Vagina (tissue), 2 donors: ENCODE measurements around the gene CSNK2A1.

Experiments
- POLR2A ChIP-seq, 2 donors: fragments of 450-650 bp; IDR thresholded peaks; one replicate each; pipeline ENCODE4 v1.6.1; 2017; ENCODE audit warnings: antibody characterized with exemption in 2 of 2, mild to moderate bottlenecking in 2 of 2, moderate library complexity in 2 of 2
- TF ChIP-seq, protein P1 (sequence below), 3 experiments: fragments of 450-650 bp in 2 of 3; fragments of 200-600 bp in 1 of 3; sonication (generic) in 1 of 3; IDR thresholded peaks; one replicate each; pipeline ENCODE4 v1.5.1; 2017 to 2019; ENCODE audit warnings: antibody characterized with exemption in 3 of 3, mild to moderate bottlenecking in 2 of 3, moderate library complexity in 2 of 3

DNA sequence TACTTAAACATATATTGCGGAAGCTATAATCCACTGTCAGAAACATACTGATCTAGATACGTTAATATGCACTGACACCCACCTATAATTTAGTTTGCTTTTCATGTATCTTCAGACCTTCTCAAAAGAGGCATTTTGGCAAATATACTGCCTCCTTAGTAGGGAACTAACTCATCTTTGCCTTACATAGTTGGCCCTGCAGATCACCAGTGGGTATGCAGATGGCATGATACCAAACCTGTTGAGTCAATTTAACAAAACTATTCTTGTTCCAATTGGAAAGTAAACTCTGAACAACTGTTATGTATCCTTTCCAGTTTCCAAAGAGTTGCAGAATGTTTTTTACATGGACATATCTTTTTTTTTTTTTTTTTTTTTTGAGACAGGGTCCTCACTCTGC lies 45.6 kb downstream of the CSNK2A1 start:
- TF ChIP-seq, protein P1, sequence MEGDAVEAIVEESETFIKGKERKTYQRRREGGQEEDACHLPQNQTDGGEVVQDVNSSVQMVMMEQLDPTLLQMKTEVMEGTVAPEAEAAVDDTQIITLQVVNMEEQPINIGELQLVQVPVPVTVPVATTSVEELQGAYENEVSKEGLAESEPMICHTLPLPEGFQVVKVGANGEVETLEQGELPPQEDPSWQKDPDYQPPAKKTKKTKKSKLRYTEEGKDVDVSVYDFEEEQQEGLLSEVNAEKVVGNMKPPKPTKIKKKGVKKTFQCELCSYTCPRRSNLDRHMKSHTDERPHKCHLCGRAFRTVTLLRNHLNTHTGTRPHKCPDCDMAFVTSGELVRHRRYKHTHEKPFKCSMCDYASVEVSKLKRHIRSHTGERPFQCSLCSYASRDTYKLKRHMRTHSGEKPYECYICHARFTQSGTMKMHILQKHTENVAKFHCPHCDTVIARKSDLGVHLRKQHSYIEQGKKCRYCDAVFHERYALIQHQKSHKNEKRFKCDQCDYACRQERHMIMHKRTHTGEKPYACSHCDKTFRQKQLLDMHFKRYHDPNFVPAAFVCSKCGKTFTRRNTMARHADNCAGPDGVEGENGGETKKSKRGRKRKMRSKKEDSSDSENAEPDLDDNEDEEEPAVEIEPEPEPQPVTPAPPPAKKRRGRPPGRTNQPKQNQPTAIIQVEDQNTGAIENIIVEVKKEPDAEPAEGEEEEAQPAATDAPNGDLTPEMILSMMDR (IDR thresholded peaks at IDR 0.05), result no peak
- no peak for TF ChIP-seq POLR2A (IDR thresholded peaks at IDR 0.05)
